GM18873 (cell line): ENCODE measurements around the gene DNAJC16.
A peak's percentile ranks its signal among the peaks of the same experiment; 100 is the strongest.
"Not testable (repeated sequence)": the region's sequence is repeated elsewhere in the genome, so short reads cannot be mapped to it uniquely, and the experiment has no call there.

ENCODE experiments used
- ATAC-seq: cut with Tn5 transposase; IDR thresholded peaks from one replicate; pipeline ENCODE4 v1.9.1; 2021; ENCODE audit warnings: mild to moderate bottlenecking, moderate library complexity, moderate number of reproducible peaks; ENCODE audit not compliant: unreplicated experiment, low FRiP score

The DNAJC16 gene

DNA sequence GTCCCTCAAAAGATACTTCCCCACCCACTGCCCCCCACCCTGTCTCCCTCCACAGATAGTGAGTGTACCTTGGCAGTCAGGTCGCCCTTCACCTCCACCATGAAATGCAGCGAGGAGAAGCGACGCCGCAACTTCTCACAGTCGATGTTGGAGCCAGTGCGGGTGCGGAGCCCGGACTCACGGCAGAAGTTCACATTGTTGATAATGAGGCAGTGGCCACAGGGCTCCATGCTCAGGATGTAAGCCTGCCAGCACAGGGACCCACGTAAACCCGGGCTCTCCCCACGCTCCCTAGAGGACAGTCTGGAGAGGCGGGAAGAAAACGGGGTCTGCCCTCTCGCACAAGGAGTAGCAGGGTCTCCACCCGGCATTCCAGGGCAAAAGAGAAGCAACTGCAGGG, 19.8 kb upstream of the DNAJC16 start:
- no peak for ATAC-seq

DNA sequence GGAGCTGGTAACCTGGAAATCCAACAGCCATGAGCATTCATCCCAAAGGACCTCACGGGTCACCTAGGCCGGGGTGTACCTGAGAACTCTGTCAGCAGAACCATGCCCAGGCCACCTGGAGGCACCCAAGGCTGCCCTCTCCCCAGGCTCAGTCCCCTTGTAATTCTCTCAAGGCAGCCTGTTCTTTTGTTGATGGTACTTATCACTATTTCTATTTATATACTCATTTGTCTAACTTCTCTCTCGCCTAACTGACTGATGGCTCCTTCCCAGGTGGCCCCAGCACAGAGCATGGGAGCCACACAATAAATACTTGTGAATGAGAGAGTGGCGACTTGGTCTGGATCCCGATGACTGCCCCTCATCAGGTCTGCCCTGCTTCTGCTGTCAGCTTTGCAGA, 19.4 kb upstream of the DNAJC16 start:
- ATAC-seq: no peak

DNA sequence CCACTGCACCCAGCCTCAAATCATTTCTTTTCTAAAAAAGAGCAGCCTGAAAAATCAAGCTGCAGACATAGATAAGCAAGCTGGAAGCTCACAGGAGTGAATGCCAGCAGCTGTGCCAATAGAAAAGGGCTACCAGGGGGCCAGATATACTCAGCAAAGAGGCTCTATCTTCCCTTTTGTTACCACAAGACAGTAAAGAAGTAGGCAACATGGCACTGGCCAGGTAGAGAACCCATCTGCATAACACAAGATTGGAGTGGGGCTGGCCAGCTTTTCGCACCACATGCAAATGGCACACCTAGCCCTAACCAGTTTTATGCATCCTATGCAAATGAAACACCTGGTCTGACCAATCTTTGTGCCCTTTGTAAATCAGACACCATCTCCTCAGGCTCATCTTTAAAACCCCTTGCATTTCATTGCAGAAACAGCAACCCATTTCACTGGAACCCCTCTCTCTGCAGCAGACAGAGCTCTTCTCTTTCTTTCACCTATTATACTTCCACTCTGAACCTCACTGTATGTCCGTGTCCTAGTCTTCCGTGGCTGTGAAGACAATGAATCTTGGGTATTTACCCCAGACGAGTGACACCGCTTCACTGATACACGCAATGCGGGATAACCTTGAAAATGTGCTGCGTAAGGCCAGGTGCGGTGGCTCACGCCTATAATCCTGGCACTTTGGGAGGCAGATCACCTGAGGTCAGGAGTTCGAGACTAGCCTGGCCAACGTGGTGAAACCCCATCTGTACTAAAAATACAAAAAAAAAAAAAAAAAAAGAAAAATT, 17.8 kb upstream of the DNAJC16 start:
- no peak for ATAC-seq

GRCh38 chr1:15509586-15509985, 17.1 kb upstream of the DNAJC16 start:
- ATAC-seq: no peak

DNA sequence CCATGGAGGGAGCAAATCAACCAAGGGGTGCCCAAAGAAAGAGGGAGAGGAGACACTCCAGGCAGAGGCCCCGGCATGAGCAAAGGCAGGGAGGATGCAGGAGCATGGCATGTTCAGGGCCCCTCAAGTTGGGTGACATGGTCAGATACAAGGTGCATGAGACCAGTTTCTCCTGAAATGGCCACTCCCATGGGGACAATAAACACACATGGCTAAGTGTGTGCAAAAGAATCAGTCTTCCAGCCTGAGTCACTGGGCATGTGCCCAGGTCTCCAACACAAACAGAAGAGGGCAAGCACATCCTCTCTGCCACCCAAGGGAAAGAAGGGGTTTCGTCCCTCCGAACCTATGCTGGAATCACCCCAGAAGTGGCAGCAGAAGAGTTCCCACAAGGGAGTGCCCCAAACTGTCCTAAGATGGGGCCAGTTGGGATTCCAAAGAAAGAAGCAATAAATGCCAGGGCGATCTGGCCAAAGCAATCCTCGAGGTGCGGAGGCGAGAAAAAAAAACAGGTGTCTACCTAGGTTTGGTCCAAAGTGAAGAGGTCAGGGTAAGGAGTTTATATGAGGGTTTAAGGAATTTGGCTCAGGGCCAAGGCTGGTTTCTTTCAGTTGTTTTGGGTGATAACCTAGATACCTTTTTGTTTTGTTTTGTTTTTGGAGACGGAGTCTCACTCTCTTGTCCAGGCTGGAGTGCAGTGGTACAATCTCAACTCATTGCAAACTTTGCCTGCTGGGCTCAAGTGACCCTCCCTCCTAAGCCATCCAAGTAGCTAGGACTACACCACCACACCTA, 15.8 kb upstream of the DNAJC16 start:
- no peak for ATAC-seq

DNA sequence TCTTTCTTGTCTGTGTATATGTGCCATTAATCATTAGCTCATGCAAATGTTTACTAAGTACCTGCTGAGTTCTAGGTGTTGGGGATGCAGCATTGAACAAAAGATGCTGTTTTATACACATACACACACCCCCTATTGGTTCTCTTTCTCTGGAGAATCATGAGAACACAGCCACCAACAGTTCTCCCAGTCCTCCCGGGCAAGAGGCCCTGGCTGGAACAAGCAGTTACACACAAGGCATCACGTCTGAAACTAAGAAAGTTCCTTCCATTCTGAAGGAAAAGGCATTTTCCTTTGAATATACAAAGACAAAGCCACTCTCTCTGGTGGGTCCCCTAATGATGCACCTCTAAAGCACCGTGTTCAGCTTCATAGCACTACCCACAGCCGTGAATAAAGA, 13.5 kb upstream of the DNAJC16 start:
- ATAC-seq: no peak

- ATAC-seq: no peak
Observed at GRCh38 chr1:15513919-15514318, 12.7 kb upstream of the DNAJC16 start.

DNA sequence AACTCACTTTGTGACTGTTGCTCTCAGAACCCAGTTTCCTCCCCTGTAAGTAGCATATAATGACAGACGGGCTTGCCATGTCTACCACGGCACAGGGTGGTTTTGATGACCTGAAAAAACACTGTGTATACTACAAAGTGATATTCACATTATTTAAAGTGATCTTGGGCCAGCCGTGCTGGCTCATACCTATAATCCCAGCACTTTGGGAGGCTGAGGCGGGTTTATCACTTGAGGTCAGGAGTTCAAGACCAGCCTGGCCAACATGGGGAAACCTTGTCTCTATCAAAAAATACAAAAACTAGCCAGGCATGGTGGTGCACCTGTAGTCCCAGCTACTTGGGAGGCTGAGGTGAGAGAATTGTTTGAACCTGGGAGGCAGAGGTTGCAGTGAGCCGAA, 12.1 kb upstream of the DNAJC16 start:
- not testable (repeated sequence) for ATAC-seq

- ATAC-seq: no peak
Observed at GRCh38 chr1:15515022-15515663, 11.5 kb upstream of the DNAJC16 start.

DNA sequence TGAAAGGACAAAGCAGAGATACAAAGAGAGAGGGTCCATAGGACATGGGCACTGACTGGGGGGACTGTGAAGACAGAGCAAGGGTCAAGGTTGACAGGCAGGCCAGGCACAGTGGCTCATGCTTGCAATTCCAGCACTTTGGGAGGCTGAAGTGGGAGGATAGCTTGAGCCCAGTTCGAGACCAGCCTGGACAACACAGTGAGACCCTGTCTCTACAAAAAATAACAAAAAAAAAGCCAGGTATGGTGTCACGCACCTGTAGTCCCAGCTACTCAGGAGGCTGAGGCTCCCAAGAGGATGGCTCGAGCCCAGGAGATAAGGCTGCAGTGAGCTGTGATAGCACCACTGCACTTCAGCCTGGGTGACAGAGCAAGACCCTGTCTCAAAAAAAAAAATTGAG, 7.0 kb upstream of the DNAJC16 start:
- no peak for ATAC-seq

GRCh38 chr1:15521206-15521906, 5.3 kb upstream of the DNAJC16 start:
- ATAC-seq: not testable (repeated sequence)

GRCh38 chr1:15522551-15522950, 4.1 kb upstream of the DNAJC16 start:
- ATAC-seq: no peak

GRCh38 chr1:15523104-15524020, 3.3 kb upstream of the DNAJC16 start:
- no peak for ATAC-seq

GRCh38 chr1:15524021-15524282, 2.7 kb upstream of the DNAJC16 start, which contains the start of gene CASP9:
TSS of gene CASP9 (minus strand) at chr1:15524215. CDS start at chr1:15524200, 15 bp downstream.
- ATAC-seq: no peak

DNA sequence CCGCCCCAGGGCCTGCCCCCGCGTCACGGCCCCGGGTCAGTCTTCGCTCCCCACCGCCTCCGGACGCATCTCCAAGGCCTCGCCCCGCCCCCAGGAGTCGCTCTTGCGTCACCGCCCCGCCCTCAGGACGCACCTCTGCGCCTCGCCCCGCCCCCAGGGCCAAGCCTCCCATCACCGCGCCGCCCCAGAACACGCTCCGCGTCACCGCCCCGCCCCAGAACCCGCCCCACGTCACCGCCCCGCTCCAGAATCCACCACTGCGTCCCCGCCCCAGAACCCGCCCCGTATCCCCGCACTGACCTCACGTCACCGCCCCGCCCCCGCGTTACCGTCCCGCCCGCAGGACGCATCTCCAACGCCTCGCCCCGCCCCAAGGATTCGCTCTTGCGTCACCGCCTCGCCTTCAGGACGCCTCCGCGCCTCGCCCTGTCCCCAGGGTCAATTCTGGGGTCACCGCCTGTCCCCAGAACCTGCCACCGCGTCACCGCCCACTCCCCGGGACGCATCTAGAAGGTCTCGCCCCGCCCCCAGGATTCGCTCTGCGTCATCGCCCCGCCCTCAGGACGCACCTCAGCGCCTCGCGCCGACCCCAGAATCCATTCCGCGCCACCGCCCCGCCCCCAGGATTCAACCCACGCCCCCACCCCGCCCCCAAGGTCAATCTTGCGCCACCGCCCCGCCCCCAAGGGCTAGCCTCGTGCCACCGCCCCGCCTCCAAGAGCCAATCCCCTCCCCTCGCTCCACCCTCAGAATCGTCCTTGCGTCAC, 2.2 kb upstream of the DNAJC16 start:
- peak; percentile 28 for ATAC-seq

GRCh38 chr1:15525050-15526020, 1.3 kb upstream of the DNAJC16 start:
- ATAC-seq: no peak

DNA sequence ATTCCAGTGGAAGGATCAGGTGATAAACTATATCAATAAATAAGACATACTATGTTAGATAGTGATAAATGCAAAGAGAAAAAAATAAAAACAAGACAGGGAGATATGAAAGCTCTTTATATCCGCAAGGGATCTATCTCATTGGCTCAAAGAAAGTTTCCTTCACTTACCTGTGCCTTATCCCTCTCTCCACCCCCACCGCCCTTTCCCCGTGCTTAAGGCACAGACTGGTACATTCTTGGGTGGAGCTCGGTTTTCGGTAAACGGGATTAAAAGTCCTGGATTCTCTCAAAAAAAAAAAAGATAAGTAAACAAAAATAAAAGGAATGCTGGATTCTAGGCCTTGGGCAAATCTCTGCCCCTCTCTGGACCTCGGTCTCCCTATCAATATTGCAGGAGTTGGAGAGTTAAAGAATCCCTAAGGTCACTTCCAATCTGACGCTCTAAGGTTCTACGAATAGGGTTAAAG, 593 bp upstream of the DNAJC16 start:
- ATAC-seq: no peak

- ATAC-seq: no peak
Observed at GRCh38 chr1:15531003-15531402, 4.4 kb downstream of the DNAJC16 start.
